H1 (cell line): ENCODE results near the gene DNAJC5G. TPM values are rescaled to one million over a fixed set of nuclear protein-coding genes. Genes with fewer than 3 reads are reported as not detected.

Experiments used
- HDAC6 ChIP-seq: IDR thresholded peaks from one replicate; pipeline ENCODE4 v1.7.1; 2012; ENCODE audit warnings: low read depth, mild to moderate bottlenecking, inconsistent platforms, low read length, moderate library complexity
- JUN ChIP-seq: IDR thresholded peaks from 2 replicates; pipeline ENCODE4 v1.6.1; 2011; ENCODE audit warnings: low read depth, mild to moderate bottlenecking, improper control_type of control experiment, low read length
- PHF8 ChIP-seq: fragments of 200-600 bp; sonication (generic); conservative IDR thresholded peaks from 2 replicates; pipeline ENCODE4 v1.7.1; 2012; ENCODE audit warnings: low read depth, mild to moderate bottlenecking, inconsistent platforms, low read length, moderate library complexity
- RBBP5 ChIP-seq: IDR thresholded peaks from 2 replicates; pipeline ENCODE4 v1.7.1; 2012; ENCODE audit warnings: low read depth, mild to moderate bottlenecking, inconsistent platforms, low read length, moderate library complexity, borderline replicate concordance
- TAF7 ChIP-seq: optimal IDR thresholded peaks from 2 replicates; pipeline ENCODE3; 2011; ENCODE audit warnings: low read depth, mild to moderate bottlenecking, inconsistent platforms, low read length, moderate library complexity, borderline replicate concordance
- polyA plus RNA-seq, 7 experiments: library from polyadenylated mRNA; depleted of rRNA in 3 of 7; stranded (reverse) in 5 of 7; unstranded in 2 of 7; fragments of >200 nt in 5 of 7; fragments of 200-250 nt in 2 of 7; gene quantifications; 1 replicate in 5 of 7; 2 replicates in 1 of 7; 4 replicates in 1 of 7; pipeline versions ENCODE4 v1.2.1 to v1.2.3, GENCODE V29; 2011 to 2013; ENCODE audit warnings: missing spikeins in 2 of 7, mixed read lengths in 2 of 7
- total RNA-seq: library from RNA; stranded (reverse); fragmentation: NEBNext Ultra II Directional; extraction: Animal tissue kit (Norgen Biotek cat#: 25700); gene quantifications from 2 replicates; pipeline ENCODE4 v1.2.1, GENCODE V29; 2021
- TF ChIP-seq, protein P1 (sequence below), 3 experiments: IDR thresholded peaks; 1 replicate in 2 of 3; 2 replicates in 1 of 3; pipeline versions ENCODE4 v1.5.1 to v1.6.1; 2011; ENCODE audit warnings: low read length in 3 of 3, mild to moderate bottlenecking in 3 of 3, inconsistent platforms in 2 of 3, low read depth in 1 of 3, moderate library complexity in 1 of 3; ENCODE audit not compliant: insufficient read depth in 1 of 3; ENCODE audit errors: control extremely low read depth in 1 of 3

DNAJC5G gene
- total and polyA plus RNA-seq, 2 of the 8 experiments (the other 6 are each of a cell fraction or from before 2014, with no cell fraction given), result 0.83 to 1.4 TPM

DNA sequence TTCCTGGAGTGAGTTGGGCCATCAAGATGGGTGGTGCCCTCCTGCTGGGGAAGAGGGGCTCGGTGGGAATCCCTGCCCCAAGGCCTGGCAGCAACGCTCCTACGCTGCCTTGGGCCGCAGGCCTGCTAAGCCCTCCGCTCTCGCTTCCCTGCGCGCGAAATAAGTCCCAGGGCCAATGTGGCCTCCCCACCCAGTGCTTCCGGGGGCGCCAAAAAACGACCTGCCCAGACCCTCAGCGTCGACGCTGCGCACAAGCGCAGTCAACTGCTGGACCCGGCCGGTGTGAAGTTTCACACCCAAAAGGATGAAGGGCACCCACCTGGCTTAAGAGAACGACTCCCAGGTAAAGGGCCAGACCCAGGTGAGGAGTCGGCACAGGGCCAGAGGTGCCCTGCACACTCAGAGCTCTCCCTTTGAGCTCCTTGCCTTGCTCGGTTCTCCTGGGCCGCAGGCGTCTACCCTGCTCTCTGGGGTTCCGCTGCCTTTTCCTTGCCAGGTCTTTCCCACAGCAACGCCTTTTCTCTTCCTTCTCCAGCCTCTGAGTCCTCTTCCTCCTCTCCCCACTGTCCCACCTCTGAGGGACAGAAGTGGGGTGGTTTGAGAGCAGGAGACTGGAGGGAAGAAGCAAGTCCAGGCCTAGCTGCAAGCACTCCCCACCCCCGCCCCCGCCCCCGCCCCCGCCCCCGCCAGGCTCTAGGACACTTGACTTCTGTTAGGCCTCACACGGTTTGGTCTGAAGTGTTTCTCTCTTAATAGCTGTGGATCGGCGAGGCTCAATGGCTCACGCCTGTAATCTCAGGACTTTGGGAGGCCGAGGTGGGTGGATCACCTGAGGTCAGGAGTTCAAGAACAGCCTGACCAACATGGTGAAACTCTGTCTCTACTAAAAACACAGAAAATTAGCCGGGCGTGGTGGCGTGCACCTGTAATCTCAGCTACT lies at the start of gene DNAJC5G (continued):
- TF ChIP-seq, protein P1, sequence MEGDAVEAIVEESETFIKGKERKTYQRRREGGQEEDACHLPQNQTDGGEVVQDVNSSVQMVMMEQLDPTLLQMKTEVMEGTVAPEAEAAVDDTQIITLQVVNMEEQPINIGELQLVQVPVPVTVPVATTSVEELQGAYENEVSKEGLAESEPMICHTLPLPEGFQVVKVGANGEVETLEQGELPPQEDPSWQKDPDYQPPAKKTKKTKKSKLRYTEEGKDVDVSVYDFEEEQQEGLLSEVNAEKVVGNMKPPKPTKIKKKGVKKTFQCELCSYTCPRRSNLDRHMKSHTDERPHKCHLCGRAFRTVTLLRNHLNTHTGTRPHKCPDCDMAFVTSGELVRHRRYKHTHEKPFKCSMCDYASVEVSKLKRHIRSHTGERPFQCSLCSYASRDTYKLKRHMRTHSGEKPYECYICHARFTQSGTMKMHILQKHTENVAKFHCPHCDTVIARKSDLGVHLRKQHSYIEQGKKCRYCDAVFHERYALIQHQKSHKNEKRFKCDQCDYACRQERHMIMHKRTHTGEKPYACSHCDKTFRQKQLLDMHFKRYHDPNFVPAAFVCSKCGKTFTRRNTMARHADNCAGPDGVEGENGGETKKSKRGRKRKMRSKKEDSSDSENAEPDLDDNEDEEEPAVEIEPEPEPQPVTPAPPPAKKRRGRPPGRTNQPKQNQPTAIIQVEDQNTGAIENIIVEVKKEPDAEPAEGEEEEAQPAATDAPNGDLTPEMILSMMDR (IDR thresholded peaks at IDR 0.05; ENCODE audit: control extremely low read depth in 1 of 3, insufficient read depth in 1 of 3, low read depth in 1 of 3, low read length in 3 of 3), result no peak
- no peak for TF ChIP-seq RBBP5
- TF ChIP-seq TAF7, result no peak
- no peak for TF ChIP-seq HDAC6
- TF ChIP-seq PHF8, result no peak
- no peak for TF ChIP-seq JUN
- TF ChIP-seq, all 59 proteins: peak for 0
